IgD-negative memory B cell (primary cell): ENCODE data around the gene MGST3. TPM values are rescaled to one million over a fixed set of nuclear protein-coding genes. Genes with fewer than 3 reads are reported as not detected.
A peak's percentile ranks its signal among the peaks of the same experiment; 100 is the strongest.
"Not testable (repeated sequence)": the region's sequence is repeated elsewhere in the genome, so short reads cannot be mapped to it uniquely, and the experiment has no call there.

Experiments
- H3K27ac Mint-ChIP-seq, 3 donors: one replicate each; pipeline ENCODE4 v1.8.0; 2020 to 2022; ENCODE audit warnings: mild to moderate bottlenecking in 3 of 3, mixed read lengths in 3 of 3, moderate library complexity in 1 of 3
- H3K27me3 Mint-ChIP-seq: one replicate; pipeline ENCODE4 v1.8.0; 2021; ENCODE audit warnings: mixed read lengths
- H3K36me3 Mint-ChIP-seq: one replicate; pipeline ENCODE4 v1.8.0; 2020; ENCODE audit warnings: mild to moderate bottlenecking, mixed read lengths
- H3K4me1 Mint-ChIP-seq, 3 donors: one replicate each; pipeline ENCODE4 v1.8.0; 2020 to 2022; ENCODE audit warnings: mixed read lengths in 3 of 3, mild to moderate bottlenecking in 1 of 3
- H3K4me3 Mint-ChIP-seq, 4 donors: one replicate each; pipeline ENCODE4 v1.8.0; 2020 to 2022; ENCODE audit warnings: mild to moderate bottlenecking in 4 of 4, mixed read lengths in 4 of 4, moderate library complexity in 3 of 4
- H3K9me3 Mint-ChIP-seq, 3 donors: one replicate each; pipeline ENCODE4 v1.8.0; 2020 to 2021; ENCODE audit warnings: mixed read lengths in 3 of 3, mild to moderate bottlenecking in 1 of 3
- polyA plus RNA-seq: library from polyadenylated mRNA; unstranded; fragments of 300-500 nt; fragmentation: Illumina TruSeq; gene quantifications from one replicate; pipeline ENCODE4 v1.2.3, GENCODE V29; 2021

The MGST3 gene
- polyA plus RNA-seq, 1 donor from 2014 or later = 90.2 TPM

DNA sequence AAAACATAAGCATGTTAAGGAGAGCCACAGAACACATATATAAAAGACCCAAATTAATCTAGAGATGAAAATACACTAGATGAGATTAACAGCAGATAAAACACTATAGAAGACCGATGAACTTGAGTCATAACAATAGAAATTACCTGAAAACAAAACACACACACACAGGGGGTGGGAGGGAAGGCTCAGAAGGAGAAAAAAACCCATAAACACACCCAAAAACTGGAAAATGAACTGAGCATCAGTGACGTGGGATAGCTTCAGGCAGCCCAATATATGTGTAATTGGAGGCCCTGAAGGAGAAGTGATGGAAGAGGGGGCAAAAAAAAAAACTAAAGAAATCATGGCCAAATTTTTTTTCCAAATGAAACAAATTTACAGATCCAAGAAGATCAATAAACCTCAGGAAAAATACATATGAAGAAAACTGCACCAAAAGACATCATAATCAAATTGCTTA is 56.0 kb downstream of the MGST3 start:
- Mint-ChIP-seq H3K4me1 (peaks cover 22 to 34% (median 24%) of the 10 kb centered on the region in 3 donors), H3K27me3 (no peaks in the 10 kb centered on the region), H3K9me3 (no peaks in the 10 kb centered on the region), H3K36me3 (peaks cover 14% of the 10 kb centered on the region), H3K27ac (peak overlapping the region; percentile 16 to 90 (median 47)), H3K4me3 (peak overlapping the region; percentile 3 to 79 (median 60))

DNA sequence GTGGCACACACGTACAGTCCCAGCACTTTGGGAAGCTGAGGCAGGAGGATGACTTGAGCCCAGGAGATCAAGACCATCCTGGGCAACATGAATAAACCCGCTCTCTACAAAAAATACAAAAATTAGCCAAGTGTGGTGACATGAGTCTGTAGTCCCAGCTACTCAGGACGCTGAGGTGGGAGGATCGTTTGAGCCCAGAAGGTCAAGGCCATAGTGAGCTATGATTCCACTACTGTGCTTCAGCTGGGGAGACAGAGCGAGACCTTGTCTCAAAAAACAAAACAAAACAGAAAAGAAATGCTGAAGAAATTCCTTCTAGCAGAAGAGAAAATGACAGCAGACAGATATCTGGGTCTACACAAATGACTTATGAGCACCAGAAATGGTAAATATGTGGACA is 57.0 kb downstream of the MGST3 start:
- Mint-ChIP-seq H3K4me1 (peaks cover 22 to 36% (median 24%) of the 10 kb centered on the region in 3 donors), H3K36me3 (peaks cover 14% of the 10 kb centered on the region), H3K9me3 (no peaks in the 10 kb centered on the region), H3K27me3 (no peaks in the 10 kb centered on the region), H3K4me3 (peak overlapping the region in 1 of 4 donors; percentile 71), H3K27ac (no peak overlapping the region)

DNA sequence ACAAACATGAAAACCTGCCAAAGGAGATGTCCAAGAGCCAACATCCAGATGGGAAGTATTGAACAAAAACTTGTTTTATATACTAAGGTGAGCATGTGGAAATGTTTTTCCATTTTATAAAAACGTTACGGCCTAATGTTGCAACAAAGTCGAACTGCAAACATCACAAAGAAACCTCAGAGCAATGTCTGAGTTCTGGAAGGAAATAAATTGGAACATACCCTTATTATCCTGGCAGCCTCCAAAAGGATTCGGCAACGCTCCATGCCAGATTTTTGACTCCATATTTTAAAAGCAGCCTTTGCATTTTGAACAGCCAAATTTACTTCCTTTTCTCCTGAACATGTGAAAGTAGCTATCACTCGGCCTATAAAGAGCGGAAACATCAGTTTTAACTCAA is 64.0 kb downstream of the MGST3 start:
- peaks cover 16 to 31% (median 21%) of the 10 kb centered on the region in 3 donors for H3K4me1 Mint-ChIP-seq
- peak overlapping the region in 1 of 4 donors; percentile 54 for H3K4me3 Mint-ChIP-seq
- no peaks in the 10 kb centered on the region for H3K27me3 Mint-ChIP-seq
- no peak overlapping the region for H3K27ac Mint-ChIP-seq
- no peaks in the 10 kb centered on the region for H3K9me3 Mint-ChIP-seq
- peaks cover 10% of the 10 kb centered on the region for H3K36me3 Mint-ChIP-seq

DNA sequence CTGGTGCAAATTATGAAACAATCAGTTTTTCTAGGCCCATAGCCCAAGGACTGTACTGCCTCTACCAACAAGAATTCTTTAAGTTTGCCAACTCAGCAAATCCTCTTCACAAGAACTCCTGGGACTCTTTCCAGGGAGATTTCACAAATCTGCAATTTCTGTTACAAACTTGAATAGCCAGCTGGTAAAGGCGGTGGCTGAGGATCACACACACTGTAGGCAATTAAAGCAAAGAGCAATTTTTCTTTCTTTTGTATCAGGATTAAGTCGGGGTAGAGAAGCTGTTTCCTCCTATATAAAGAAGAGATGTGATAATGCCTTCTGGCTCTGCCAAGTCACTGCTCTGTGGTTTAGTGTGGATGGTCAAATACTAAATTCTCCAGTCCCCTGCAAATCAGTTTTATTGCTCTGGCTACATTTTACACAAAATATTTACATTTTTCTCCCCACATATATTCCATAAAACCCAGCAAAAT is 65.6 kb downstream of the MGST3 start:
- Mint-ChIP-seq H3K27ac (peak overlapping the region; percentile 82 to 98 (median 83)), H3K27me3 (no peaks in the 10 kb centered on the region), H3K4me1 (peaks cover 16 to 28% (median 21%) of the 10 kb centered on the region in 3 donors), H3K4me3 (peak overlapping the region; percentile 58 to 99 (median 94)), H3K9me3 (no peaks in the 10 kb centered on the region), H3K36me3 (peaks cover 5% of the 10 kb centered on the region)

DNA sequence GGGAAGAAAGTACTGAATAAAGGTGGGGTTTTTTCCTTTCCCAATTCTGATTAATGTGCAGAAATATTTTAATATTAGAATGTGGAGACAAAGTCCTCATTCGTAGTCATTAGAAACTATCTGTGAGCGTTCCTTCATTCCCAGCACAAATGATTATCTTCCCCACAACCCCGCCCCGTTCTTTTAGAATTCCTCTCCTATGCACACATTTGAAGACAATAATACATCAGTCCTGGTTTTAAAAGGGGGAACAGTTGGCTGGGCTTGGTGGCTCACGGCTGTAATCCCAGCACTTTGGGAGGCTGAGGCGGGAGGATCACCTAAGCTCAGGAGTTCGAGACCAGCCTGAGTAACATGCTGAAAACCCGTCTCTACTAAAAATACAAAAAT is 66.5 kb downstream of the MGST3 start:
- H3K4me1 Mint-ChIP-seq = peaks cover 16 to 24% (median 21%) of the 10 kb centered on the region in 3 donors
- peak overlapping the region; percentile 91 to 100 (median 98) for H3K4me3 Mint-ChIP-seq
- no peaks in the 10 kb centered on the region for H3K9me3 Mint-ChIP-seq
- peaks cover 1% of the 10 kb centered on the region for H3K36me3 Mint-ChIP-seq
- H3K27me3 Mint-ChIP-seq = no peaks in the 10 kb centered on the region
- H3K27ac Mint-ChIP-seq = peak overlapping the region; percentile 83 to 98 (median 97)

DNA sequence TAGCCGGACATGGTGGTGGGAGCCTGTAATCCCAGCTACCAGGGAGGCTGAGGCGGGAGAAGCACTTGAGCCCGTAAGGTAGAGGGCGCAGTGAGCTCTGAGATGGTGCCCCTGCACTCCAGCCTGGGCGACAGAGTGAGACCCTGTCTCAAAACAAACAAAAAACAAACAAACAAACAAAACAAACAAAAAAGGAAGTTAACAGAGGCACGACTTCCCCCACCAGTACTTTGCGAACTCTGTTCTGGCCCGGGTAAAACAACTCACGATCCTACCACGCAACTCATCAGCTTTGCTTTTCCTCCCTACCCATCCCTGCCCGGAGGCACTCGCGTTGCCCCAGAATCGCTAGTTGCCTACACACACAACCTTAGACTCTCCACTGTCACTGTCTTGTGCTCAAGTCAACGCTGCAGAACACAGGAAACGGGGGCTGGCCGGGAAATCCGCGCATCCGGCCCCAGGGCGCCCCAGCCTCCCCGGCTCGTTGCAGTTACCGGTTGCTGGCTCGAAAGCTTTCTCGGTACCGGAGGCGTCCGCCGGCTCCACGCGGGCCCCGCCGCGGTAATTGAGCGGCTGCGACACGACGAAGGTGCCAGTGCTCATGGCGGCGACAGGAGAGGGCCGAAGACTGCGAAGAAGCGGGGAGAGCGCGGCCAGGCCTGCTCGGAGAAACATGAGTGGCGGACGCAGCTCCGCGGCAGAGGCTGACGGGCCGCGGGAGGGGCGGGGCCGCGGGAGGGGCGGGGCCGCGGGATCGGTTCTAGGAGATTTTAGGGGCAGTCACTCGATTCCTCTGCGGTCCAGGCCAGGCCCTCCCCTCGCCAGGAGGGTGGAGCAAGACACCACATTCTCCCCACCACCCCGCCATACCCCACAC is 67.1 kb downstream of the MGST3 start, which contains the start of gene ALDH9A1:
Gene ALDH9A1, minus strand, starts transcription at position 682 of the 880 bp plus-strand sequence. Its CDS starts 4 bp downstream, at position 678.
- Mint-ChIP-seq H3K9me3 (no peaks in the 10 kb centered on the region), H3K4me3 (peak within 1 kb of the TSS; percentile 91 to 100 (median 98)), H3K36me3 (peaks cover 1% of the 10 kb centered on the region), H3K27ac (peak within 1 kb of the TSS; percentile 83 to 98 (median 97)), H3K4me1 (peaks cover 16 to 24% (median 21%) of the 10 kb centered on the region in 3 donors), H3K27me3 (no peaks in the 10 kb centered on the region)

DNA sequence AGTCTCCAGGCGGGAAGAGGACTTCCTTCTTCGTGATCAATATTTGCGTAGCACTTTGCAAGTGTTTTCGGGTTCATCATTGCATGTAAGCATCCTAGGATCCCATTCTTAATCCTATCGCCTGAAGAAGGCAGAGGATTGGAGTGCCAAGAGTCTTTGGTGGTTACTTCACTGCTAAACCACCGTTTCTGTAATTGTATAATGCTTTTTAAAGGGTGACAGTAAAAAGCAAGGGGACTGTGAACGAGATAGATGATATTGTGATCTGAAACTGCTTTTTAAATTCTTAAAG is 67.7 kb downstream of the MGST3 start:
- peaks cover 1% of the 10 kb centered on the region for H3K36me3 Mint-ChIP-seq
- H3K27me3 Mint-ChIP-seq = no peaks in the 10 kb centered on the region
- peak overlapping the region; percentile 91 to 100 (median 98) for H3K4me3 Mint-ChIP-seq
- H3K9me3 Mint-ChIP-seq = no peaks in the 10 kb centered on the region
- H3K4me1 Mint-ChIP-seq = peaks cover 16 to 24% (median 21%) of the 10 kb centered on the region in 3 donors
- peak overlapping the region; percentile 83 to 98 (median 97) for H3K27ac Mint-ChIP-seq

DNA sequence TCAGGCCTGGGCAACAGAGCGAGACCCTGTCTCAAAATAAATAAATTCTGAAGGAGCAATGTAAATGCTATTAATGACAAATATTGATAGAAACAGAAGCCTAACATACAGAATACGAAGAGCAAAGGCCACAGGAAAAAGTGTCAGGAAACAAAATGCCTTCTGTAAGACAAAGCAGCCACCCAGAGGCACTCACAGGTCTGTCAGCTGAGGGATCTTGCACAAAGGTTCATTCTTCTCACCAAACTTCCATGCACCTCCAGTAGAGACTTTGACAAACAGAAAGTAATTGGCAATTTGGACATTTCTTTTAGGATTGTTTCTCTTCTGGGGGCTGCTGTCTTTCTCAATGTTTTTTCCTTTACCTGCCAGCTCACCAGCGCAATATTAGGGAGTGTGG is 68.5 kb downstream of the MGST3 start:
- Mint-ChIP-seq H3K27ac (peak overlapping the region in 2 of 3 donors; percentile 21 to 55), H3K27me3 (peaks cover 2% of the 10 kb centered on the region), H3K4me1 (peaks cover 16 to 24% (median 21%) of the 10 kb centered on the region in 3 donors), H3K36me3 (peaks cover 1% of the 10 kb centered on the region), H3K4me3 (peak overlapping the region; percentile 16 to 77 (median 20)), H3K9me3 (no peaks in the 10 kb centered on the region)

DNA sequence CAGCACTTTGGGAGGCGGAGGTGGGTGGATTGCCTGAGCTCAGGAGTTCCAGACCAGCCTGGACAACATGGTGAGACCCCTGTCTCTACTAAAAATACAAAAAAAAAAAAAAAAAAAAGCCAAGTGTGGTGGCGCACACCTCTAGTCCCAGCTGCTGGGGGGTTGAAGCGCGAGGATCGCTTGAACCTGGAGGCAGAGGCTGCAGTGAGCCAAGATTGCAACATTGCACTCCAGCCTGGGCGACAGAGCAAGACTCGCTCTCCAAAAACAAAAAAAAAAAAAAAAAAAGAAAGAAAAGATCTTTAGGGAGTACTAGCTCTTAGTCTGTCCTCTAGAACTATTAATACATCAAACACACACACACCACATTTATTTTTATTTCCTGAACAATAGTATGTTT is 70.9 kb downstream of the MGST3 start:
- Mint-ChIP-seq H3K4me3 (peak overlapping the region in 1 of 4 donors; percentile 61), H3K4me1 (peaks cover 6 to 13% (median 7%) of the 10 kb centered on the region in 3 donors)
- not testable (repeated sequence) for H3K27ac Mint-ChIP-seq

DNA sequence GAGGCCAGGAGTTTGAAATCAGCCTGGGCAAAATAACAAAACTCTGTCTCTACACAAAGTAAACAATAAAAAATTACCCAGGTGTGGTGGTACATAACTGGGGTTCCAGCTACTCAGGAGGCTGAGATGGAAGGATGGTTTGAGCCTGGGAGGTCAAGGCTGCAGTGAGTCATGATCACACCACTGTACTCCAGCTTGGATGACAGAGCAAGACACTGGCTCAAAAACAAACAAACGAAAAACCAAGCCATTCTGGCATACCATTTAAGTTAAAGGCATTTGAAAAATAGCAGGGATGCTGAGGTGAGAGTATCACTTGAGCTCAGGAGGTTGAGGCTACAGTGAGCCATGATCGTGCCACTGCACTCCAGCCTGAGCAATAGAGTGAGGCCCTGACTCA is 72.6 kb downstream of the MGST3 start:
- H3K27me3 Mint-ChIP-seq = peaks cover 16% of the 10 kb centered on the region
- peaks cover 0 to 6% (median 0%) of the 10 kb centered on the region in 3 donors for H3K4me1 Mint-ChIP-seq
- no peak overlapping the region for H3K4me3 Mint-ChIP-seq
- H3K9me3 Mint-ChIP-seq = no peaks in the 10 kb centered on the region
- no peaks in the 10 kb centered on the region for H3K36me3 Mint-ChIP-seq
- no peak overlapping the region for H3K27ac Mint-ChIP-seq

More for the DNA sequence above, 70.9 kb downstream of the MGST3 start:
- not testable (repeated sequence) for H3K27me3 Mint-ChIP-seq, H3K36me3 Mint-ChIP-seq, H3K9me3 Mint-ChIP-seq

Other genes with a start within 250 kb of the MGST3 start
- gene RXRG, start 186.1 kb upstream of the MGST3 start, polyA plus RNA-seq = not detected
- not detected for gene LRRC52, start 87.2 kb upstream of the MGST3 start, polyA plus RNA-seq
- gene ALDH9A1, start 67.3 kb downstream of the MGST3 start, polyA plus RNA-seq = 92.4 TPM
- 104 TPM for gene TMCO1, start 137.6 kb downstream of the MGST3 start, polyA plus RNA-seq
- 13.5 TPM for gene UCK2, start 196.4 kb downstream of the MGST3 start, polyA plus RNA-seq